GM12878 (cell line): ENCODE measurements around the gene SPRING1. TPM values are rescaled to one million over a fixed set of nuclear protein-coding genes. Genes with fewer than 3 reads are reported as not detected.

Experiments used
- ATAC-seq: fragments of 200-7000 bp; cut with Tn5 transposase; 3 replicates; pipeline ENCODE4 v1.9.1; 2020; ENCODE audit warnings: mild to moderate bottlenecking, moderate library complexity
- BruUV-seq: library from RNA; stranded (reverse); fragments of 400-500 nt; replicated peaks from 2 replicates; lab custom pipeline; 2021; lab: Mats Ljungman, UMichigan
- CTCF ChIA-PET: fragments of 300-600 bp; sonication (Branson Sonifier 250); formaldehyde crosslinking; extraction: SDS; loops from one replicate; lab custom pipeline; 2021; ENCODE audit warnings: inconsistent platforms; lab: Yijun Ruan, JAX
- POLR2A ChIA-PET: fragments of 350-600 bp; formaldehyde crosslinking; extraction: SDS; loops from one replicate; lab custom pipeline; 2021; ENCODE audit warnings: inconsistent platforms; lab: Charles Lee
- RAD21 ChIA-PET: fragments of 300-600 bp; sonication (Branson Sonifier 250); formaldehyde crosslinking; loops from one replicate; lab custom pipeline; 2023; ENCODE audit warnings: antibody characterized with exemption; ENCODE audit not compliant: unreplicated experiment; lab: Charles Lee
- SMC1A ChIA-PET: fragments of 300-600 bp; sonication (Branson Sonifier 250); formaldehyde crosslinking; loops from one replicate; lab custom pipeline; 2023; ENCODE audit not compliant: unreplicated experiment, uncharacterized antibody; lab: Charles Lee
- DNase-seq: peaks from one replicate; pipeline ENCODE4 v3.0.0-alpha.2; 2011; ENCODE audit warnings: low read depth, low spot score
- FAIRE-seq: peaks from 3 replicates; lab custom pipeline; 2011; peaks lifted over from hg19 to GRCh38; lab: Jason Lieb, UNC
- H2AFZ ChIP-seq: 2 replicates; pipeline ENCODE4 v1.6.0; 2011; ENCODE audit warnings: low read depth, low read length, control low read depth; ENCODE audit not compliant: control insufficient read depth
- H3K27ac ChIP-seq: 2 replicates; pipeline ENCODE4 v1.5.1; 2011; ENCODE audit warnings: control low read depth; ENCODE audit not compliant: control insufficient read depth, insufficient read depth
- H3K27me3 ChIP-seq, 2 experiments: replicated peaks in 1 of 2; 2 replicates each; pipeline versions ENCODE4 v1.6.0 to v1.6.1; 2011; ENCODE audit warnings: low read length in 1 of 2; ENCODE audit not compliant: control insufficient read depth in 2 of 2, insufficient read depth in 2 of 2
- H3K36me3 ChIP-seq, 2 experiments: 2 replicates each; pipeline ENCODE4 v1.5.1; 2011; ENCODE audit warnings: low read length in 1 of 2; ENCODE audit not compliant: control insufficient read depth in 2 of 2, insufficient read depth in 2 of 2
- H3K4me1 ChIP-seq: 2 replicates; pipeline ENCODE4 v1.6.1; 2011; ENCODE audit warnings: mild to moderate bottlenecking, low read length, moderate library complexity, mixed read lengths; ENCODE audit not compliant: control insufficient read depth, insufficient read depth
- H3K4me2 ChIP-seq: 2 replicates; pipeline ENCODE4 v1.6.0; 2011; ENCODE audit warnings: control low read depth; ENCODE audit not compliant: control insufficient read depth, insufficient read depth
- H3K4me3 ChIP-seq: fragments of 200-600 bp; sonication (generic); 2 replicates; pipeline ENCODE4 v1.5.1; 2016
- H3K79me2 ChIP-seq: 2 replicates; pipeline ENCODE4 v1.6.0; 2011; ENCODE audit warnings: low read length; ENCODE audit not compliant: control insufficient read depth, insufficient read depth
- H3K9ac ChIP-seq: 2 replicates; pipeline ENCODE4 v1.8.0; 2011; ENCODE audit warnings: low read length, control low read depth, mixed read lengths; ENCODE audit not compliant: control insufficient read depth, insufficient read depth
- H3K9me3 ChIP-seq: replicated peaks from 3 replicates; pipeline ENCODE4 v1.5.1; 2011; ENCODE audit warnings: mild to moderate bottlenecking, low read length; ENCODE audit not compliant: control insufficient read depth, insufficient read depth
- H4K20me1 ChIP-seq: 2 replicates; pipeline ENCODE4 v1.6.0; 2011; ENCODE audit not compliant: control insufficient read depth, insufficient read depth
- CEBPB ChIP-seq, 2 experiments: fragments of 150-350 bp in 1 of 2; IDR thresholded peaks; 2 replicates each; pipeline ENCODE4 v1.6.1; 2012 to 2014; ENCODE audit warnings: low read depth in 2 of 2, low read length in 2 of 2, borderline replicate concordance in 1 of 2, inconsistent platforms in 1 of 2
- ETV6 ChIP-seq, 2 experiments: fragments of 450-650 bp in 1 of 2; IDR thresholded peaks in 1 of 2; conservative IDR thresholded peaks in 1 of 2; 2 replicates each; pipeline ENCODE4 v1.6.1; 2014; ENCODE audit warnings: antibody characterized with exemption in 1 of 2, borderline replicate concordance in 1 of 2, low read depth in 1 of 2, mild to moderate bottlenecking in 1 of 2, moderate library complexity in 1 of 2
- IKZF1 ChIP-seq: fragments of 450-650 bp; conservative IDR thresholded peaks from 2 replicates; pipeline ENCODE4 v1.6.1; 2017; ENCODE audit warnings: antibody characterized with exemption, mild to moderate bottlenecking
- NR2C2 ChIP-seq: IDR thresholded peaks from 2 replicates; pipeline ENCODE4 v1.6.1; 2011; ENCODE audit warnings: borderline replicate concordance, low read depth; ENCODE audit not compliant: control insufficient read depth, insufficient read length
- WGBS: methylation state at CpG from one replicate; pipeline ENCODE4 v1.1.6; 2016; ENCODE audit warnings: low lambda C conversion rate; ENCODE audit not compliant: insufficient replicate concordance, insufficient coverage; ENCODE audit errors: missing lambda C conversion rate; 5-methylcytosine and 5-hydroxymethylcytosine counted together
- in situ Hi-C: fragments of 300-500 bp; cut with MboI; formaldehyde crosslinking; loops from 9 replicates; pipeline ENCODE4 v1.14.3; 2018; ENCODE audit warnings: mixed read lengths
- intact Hi-C: fragments of 100-400 bp; cut with micrococcal nuclease; formaldehyde crosslinking; loops from one replicate; pipeline ENCODE4 v1.14.2; 2022; ENCODE audit not compliant: unreplicated experiment
- polyA plus RNA-seq, 11 experiments: library from polyadenylated mRNA; depleted of rRNA in 4 of 11; unstranded in 6 of 11; stranded (reverse) in 5 of 11; fragments of >200 nt; fragmentation: Nextera tagmentation in 4 of 11; fragmentation: Illumina TruSeq in 1 of 11; extraction: Ambion mirVana in 4 of 11; extraction: Trizol in 1 of 11; gene quantifications; 1 replicate in 1 of 11; 2 replicates in 10 of 11; pipeline versions ENCODE4 v1.2.1 to v1.2.3, GENCODE V29; 2011 to 2016; ENCODE audit warnings: inconsistent platforms in 2 of 11, missing spikeins in 2 of 11, low read depth in 1 of 11
- total RNA-seq, 4 experiments: library from RNA; depleted of rRNA in 3 of 4; stranded (reverse); fragments of >200 nt in 3 of 4; fragmentation: Illumina TruSeq in 1 of 4; extraction: Trizol in 1 of 4; gene quantifications; 2 replicates each; pipeline versions ENCODE4 v1.2.1 to v1.2.3, GENCODE V29; 2013 to 2021
- TF ChIP-seq, protein P1 (sequence below): fragments of 450-650 bp; formaldehyde crosslinking; IDR thresholded peaks from 2 replicates; pipeline ENCODE4 v1.4.0; 2022; ENCODE audit warnings: mild to moderate bottlenecking, moderate library complexity
- TF ChIP-seq, protein P2 (sequence below): fragments of 450-650 bp; IDR thresholded peaks from 2 replicates; pipeline ENCODE4 v1.6.1; 2016; ENCODE audit warnings: mild to moderate bottlenecking

Gene SPRING1
- total and polyA plus RNA-seq, 10 of the 15 experiments (the other 5 are each of a cell fraction or from before 2014, with no cell fraction given), result 2.5 to 25.7 (median 14.3) TPM

DNA sequence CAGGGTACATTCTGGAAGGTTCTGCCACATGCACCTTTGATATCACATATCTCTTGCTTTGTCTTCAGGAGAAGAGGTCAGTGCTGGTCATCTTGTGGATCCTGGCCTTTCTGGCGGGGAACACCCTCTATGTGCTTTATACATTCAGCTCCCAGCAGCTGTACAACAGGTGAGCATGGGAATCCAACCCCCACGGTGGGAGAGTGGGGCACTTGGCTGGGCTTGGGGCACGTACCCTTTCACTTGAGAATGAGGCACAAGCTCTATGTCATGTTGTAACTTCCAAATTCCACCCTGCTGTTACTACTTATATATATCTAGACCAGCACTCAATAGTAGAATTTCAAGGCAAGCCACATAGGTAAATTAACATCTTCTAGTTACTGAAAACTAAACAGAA is 28.9 kb upstream of the SPRING1 start (continued):
- TF ChIP-seq, protein P1, sequence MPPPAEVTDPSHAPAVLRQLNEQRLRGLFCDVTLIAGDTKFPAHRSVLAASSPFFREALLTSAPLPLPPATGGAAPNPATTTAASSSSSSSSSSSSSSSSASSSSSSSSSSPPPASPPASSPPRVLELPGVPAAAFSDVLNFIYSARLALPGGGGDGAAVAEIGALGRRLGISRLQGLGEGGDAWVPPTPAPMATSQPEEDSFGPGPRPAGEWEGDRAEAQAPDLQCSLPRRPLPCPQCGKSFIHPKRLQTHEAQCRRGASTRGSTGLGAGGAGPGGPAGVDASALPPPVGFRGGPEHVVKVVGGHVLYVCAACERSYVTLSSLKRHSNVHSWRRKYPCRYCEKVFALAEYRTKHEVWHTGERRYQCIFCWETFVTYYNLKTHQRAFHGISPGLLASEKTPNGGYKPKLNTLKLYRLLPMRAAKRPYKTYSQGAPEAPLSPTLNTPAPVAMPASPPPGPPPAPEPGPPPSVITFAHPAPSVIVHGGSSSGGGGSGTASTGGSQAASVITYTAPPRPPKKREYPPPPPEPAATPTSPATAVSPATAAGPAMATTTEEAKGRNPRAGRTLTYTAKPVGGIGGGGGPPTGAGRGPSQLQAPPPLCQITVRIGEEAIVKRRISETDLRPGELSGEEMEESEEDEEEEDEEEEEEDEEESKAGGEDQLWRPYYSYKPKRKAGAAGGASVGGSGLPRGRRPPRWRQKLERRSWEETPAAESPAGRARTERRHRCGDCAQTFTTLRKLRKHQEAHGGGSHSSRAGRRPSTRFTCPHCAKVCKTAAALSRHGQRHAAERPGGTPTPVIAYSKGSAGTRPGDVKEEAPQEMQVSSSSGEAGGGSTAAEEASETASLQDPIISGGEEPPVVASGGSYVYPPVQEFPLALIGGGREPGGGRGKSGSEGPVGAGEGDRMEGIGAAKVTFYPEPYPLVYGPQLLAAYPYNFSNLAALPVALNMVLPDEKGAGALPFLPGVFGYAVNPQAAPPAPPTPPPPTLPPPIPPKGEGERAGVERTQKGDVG (CRISPR knock-in tag), result no peak
- TF ChIP-seq IKZF1 (no peak), NR2C2 (no peak), ETV6 (conservative IDR thresholded peaks at IDR 0.05 in 1 of 2, IDR thresholded peaks at IDR 0.05 in 1 of 2; ENCODE audit: borderline replicate concordance in 1 of 2, low read depth in 1 of 2) (no peak)
- TF ChIP-seq, protein P2, sequence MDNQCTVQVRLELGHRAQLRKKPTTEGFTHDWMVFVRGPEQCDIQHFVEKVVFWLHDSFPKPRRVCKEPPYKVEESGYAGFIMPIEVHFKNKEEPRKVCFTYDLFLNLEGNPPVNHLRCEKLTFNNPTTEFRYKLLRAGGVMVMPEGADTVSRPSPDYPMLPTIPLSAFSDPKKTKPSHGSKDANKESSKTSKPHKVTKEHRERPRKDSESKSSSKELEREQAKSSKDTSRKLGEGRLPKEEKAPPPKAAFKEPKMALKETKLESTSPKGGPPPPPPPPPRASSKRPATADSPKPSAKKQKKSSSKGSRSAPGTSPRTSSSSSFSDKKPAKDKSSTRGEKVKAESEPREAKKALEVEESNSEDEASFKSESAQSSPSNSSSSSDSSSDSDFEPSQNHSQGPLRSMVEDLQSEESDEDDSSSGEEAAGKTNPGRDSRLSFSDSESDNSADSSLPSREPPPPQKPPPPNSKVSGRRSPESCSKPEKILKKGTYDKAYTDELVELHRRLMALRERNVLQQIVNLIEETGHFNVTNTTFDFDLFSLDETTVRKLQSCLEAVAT, result no peak

DNA sequence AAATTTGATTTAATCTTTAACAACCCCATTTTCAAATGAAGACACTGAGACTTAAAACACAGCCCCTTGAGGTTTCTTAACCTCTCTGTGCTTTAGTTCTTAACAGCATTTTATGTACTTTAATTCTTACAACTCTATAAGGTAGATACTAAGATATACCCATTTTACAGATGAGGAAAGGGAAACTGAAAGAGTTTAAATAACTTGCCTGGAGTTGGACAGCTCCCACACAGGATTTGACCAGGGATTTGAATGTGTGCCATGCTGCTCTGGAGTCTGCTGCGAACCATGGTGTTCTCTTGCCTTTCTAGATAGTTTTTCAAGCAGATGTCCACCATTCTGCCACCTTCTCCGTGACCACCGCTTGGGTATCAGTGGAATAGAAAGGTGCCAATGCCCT is 28.4 kb upstream of the SPRING1 start:
- Histone ChIP-seq H3K36me3 (peaks cover 0 to 3% of the 10 kb centered on the region in 2 experiments; a peak in 3 of 4 replicates), H3K9me3 (no peaks in the 10 kb centered on the region), H3K4me3 (no peak overlapping the region), H3K4me1 (no peaks in the 10 kb centered on the region), H3K9ac (no peak overlapping the region), H3K27ac (no peak overlapping the region), H2AFZ (no peak overlapping the region), H3K4me2 (no peak overlapping the region), H4K20me1 (no peaks in the 10 kb centered on the region), H3K27me3 (no peaks in the 10 kb centered on the region), H3K79me2 (no peaks in the 10 kb centered on the region)
- intact Hi-C loops (no loop called here), in situ Hi-C loops (no loop called here)
- RAD21 ChIA-PET, result no interaction called here
- CTCF ChIA-PET, result interaction anchor here (1.0 kb wide), 1 partner anchor 60 kb away, joined by 3 read pairs; no protein-coding TSS in a partner anchor
- ATAC-seq, result no peak
- POLR2A ChIA-PET, result no interaction called here
- SMC1A ChIA-PET, result no interaction called here
- WGBS, result 96% methylated on average over 3 of the region's 3 CpGs
- no peak for FAIRE-seq
- BruUV-seq, result no TSS peak
- DNase-seq, result no peak
- no peak for TF ChIP-seq CEBPB (IDR thresholded peaks at IDR 0.05; ENCODE audit: borderline replicate concordance in 1 of 2, low read depth in 2 of 2, low read length in 2 of 2)
